NCI-H1105 (cell line): ENCODE measurements around the gene NOVA2.

Source experiments
- DNase-seq: peaks from one replicate; lab custom pipeline; 2025; lab: John Stamatoyannopoulos, UW

NOVA2 gene

DNA sequence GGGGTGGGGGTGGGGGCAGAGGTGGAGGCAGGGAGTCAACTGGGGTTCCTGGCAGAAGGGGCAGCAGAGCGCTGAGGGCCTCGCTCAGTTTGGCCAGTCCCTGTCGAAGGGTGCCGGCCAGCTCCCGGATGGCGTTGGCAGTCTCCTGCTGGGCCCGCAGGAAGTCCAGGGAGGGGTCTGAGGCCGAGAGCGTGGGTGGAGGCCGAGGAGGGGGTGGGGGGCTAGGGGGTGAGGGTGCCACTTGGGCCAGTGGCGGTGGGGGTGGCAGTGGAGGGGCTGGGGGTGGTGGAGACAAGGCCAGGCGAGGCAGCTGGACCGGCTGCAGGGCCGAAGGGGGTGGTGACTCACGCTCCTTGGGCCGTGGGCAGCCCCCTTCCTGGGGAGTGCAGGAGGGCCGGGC is 82.8 kb downstream of the NOVA2 start:
- DNase-seq, result no peak

DNA sequence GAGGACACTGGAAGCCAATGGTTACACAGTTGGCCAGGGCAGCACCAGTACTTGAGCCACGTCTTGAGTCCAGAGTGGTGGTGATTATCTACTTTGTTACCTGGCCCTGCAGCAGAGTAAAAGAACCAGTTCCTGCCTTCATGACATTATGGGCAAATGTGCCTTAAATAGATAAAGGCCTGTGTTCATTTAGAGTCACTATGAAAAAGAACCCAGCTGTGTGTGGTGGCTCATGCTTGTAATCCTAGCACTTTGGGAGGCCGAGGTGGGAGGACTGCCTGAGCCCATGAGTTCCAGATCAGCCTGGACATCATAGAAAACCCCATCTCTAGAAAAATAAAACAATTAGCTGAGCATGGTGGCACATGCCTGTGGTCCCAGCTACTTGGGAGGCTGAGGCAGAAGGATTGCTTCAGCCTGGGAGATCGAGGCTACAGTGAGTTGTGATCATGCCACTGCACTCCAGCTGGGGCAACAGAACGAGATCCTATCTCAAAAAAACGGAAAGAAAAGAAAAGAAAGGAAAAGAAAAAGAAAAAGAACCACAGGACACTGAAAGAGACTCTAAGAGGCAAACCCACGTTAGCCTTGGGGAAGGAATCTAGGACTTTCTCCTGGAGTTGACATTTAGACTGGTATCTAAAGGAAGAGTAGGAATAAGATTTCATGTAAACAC is 84.3 kb downstream of the NOVA2 start:
- no peak for DNase-seq

DNA sequence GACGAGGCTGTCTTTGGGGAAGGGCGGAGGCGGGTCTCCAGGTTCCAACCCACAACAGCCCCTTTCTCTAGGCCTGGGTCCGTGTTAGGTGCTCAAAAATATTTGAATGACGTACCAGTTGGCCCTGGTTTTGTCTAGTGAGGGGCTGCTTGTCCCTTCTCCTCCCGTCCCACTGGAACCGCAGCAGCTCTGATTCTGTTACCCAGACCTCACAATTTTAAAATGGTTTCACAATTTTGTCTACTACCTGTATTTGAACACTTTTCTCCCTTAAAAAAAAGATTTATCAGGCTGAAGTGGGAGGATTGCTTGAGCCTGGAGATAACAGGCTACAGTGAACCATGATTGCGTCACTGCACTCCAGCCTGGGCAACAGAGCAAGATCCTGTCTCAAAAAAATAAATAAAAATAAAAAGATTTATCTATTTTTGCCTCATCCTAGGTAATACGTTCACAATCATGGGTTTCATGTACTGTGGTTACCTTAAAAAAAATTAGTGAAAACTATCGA is 86.4 kb downstream of the NOVA2 start:
- DNase-seq, result no peak

DNA sequence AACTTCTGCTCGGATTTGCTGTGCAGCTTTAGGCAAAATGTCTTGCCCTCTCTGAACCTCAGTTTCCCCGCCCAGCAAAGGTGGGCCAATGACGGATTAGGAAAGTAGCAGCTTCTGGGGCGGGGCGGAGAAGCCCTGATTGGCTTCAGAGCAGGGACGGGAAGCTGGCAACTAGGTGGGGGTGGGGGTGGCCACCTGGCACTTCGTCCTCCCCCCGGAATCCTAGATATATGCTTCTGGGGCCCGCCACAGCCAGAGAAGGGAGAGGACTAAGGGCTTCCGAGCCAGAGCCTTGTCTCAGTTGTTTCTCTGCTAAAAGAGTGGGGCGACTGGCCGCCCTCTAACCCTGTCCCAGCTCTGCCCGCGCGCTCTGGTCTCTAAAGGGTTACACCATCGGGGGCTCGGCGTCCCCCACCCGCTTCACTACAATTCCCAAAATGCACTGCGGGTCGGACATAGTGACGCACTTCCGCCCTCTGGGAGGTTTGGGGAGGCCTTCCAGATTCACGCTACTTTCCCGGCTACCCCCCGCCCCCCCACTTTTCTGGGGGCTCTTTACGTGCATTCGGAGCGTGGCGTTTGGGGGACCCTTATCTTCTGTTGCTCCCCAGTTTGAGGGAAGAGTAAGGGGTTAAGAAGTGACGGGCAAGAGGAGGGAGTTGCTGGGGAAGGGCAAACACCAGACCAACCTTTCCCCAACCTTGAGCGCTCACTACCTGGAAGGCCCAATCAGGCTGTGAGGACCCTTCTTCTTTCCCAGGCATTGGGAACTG is 87.1 kb downstream of the NOVA2 start:
- peak; percentile 85 for DNase-seq

DNA sequence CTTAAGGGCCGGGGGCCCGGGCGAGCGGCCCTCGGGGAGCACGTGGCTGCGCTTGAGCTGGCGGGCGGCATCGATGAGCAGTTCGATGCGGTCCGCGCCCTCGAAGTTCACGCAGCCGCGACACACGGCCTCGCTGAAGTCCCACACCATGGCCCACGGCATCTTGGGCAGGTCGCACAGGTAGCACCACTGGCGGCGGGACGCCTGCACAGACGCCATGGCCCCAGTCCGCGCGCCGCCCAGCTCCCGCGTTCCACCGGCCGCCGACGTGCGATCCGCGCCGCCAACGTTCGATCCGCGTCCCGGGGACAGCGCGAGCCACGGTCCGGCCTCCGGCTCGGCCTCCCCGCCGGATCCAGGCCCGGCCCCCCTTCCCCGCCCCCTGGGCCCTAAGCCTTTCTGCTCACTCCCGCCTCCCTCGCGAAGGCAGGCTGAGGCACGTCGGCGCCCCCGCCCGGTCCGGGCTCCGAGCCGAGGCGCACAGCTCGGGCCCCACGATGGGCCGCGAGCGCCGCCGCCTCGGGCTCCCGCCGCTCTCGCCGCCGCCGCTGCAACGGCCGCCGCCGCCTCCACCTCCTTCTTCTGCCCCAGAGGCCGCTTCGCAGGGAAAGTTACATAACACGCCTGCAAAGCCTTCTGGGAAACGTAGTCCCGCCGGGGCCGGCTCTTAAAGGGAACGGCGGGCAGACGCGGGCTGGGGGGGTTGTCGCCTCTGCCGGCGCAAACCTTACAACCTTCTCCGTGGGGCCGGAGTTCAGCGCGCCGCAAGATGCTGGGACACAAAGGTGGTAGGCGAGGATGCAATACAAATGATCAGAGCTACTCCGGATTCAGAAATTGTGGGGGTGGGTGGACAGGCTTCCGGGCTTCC is 87.9 kb downstream of the NOVA2 start, which contains the start of gene IRF2BP1:
TSS of gene IRF2BP1 (minus strand) at position 586 of the 871 bp plus-strand sequence. CDS start at position 219, 367 bp downstream.
- peak; percentile 89 for DNase-seq

DNA sequence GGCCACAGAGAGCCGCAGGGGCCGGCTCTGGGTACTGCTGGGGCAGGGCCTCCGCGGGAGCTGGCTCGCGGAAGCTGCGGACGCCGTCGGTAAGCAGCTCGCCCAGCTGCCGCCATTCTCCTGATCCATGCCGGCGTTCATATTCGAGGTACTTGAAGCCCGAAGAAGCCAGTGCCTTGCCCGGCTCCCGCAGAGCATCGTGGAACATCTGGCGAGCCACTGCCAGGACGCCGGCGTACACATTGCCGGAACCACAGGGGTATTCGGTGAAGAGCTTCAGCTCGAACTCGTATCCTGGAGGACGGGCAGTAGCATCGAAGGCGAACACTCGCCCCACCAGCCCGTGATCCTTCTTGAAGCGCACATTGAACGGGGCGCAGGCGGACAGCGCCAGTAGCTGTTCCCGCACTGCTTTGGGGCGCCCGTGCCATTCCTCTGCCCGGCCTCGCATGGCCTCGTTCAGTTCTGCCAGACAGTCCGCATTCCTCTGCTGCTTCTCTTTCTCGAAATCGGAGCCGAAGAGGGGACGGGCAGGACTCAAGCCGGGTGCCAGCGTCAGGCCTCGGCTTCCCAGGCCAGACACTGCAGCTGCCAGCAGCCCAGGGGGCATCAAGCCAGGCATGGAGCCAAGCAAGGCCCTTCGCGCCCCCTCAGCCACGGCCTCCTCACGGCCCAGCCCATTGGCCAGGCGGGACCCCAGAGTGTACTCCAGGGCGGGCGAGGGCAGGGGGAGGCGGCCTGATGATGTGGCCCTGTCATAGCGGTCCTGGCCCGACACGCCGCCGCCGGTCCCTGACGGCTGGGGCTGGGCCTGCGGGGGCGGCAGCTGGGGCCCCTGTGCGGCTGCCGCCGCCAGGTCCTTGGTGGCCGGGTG is 88.7 kb downstream of the NOVA2 start:
- DNase-seq, result peak; percentile 28

DNA sequence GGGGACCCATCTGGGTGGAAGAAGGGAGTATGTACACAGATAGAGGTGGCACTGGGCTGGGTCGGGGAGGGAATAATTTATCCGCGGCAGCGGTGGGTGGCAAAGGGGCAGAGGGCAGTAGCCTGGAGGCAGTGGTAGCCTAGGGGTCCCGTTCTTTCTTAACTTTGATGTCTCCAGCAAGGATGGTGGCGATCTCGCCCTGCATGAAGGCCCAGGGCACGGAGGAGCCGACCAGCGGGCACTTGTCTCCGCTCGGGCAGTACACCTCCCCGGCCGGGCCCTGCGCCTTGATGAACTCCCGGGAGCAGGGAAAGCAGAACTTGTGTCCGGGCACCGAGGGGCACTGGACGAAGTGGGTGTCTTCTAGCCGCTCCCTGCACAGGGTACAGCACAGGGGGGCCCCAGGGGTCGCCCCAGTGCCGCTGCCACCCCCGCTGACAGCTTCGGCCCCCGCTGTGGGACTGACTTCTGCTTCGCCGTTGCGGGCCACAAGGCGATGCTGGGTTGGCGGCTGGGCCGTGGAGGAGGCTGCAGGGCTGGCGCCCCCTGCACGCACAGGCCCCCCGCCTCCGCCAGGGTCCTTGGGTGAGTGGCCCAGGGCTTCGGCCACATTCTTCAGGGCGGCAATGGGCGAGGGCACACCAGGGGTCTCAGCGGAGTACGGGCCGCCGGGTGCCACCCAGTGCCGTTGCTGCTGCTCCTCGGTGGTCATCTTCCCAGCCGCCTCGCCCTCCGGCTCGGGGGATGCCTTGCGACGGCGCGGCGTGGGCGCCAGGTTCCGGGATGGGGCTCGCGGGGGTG is 89.6 kb downstream of the NOVA2 start:
- DNase-seq, result no peak
